ENCODE results near the gene IFIT3. TPM values are rescaled to one million over a fixed set of nuclear protein-coding genes. Genes with fewer than 3 reads are reported as not detected.
"Not testable (repeated sequence)": the region's sequence is repeated elsewhere in the genome, so short reads cannot be mapped to it uniquely, and the experiment has no call there.

IFIT3 gene
- total and polyA plus RNA-seq, 2 donors (not counting 1 experiment from before 2014, with no cell fraction given): 1.5 to 4.2 TPM

DNA sequence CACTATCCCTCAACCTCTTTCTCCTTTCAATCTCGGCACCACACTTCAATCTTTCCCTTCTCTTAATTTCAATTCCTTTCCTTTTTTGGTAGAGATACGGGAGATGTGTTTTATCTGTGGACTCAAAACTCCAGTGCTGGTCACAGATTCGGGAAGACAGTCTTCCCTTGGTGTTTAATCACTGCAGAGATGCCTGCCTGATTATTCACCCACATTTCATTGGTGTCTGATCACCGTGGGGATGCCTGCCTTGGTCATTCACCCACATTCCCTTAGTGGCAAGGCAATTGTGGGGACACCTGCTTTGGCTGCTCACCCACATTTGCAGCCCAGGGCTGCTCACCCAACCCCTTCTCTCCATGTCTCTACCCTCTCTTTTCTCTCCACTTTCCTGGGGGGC, 42.5 kb upstream of the IFIT3 start:
- H3K4me3 Mint-ChIP-seq; H3K4me2 ChIP-seq (replicated peaks; ENCODE audit: low read depth, low read length, poor library complexity, severe bottlenecking); intact Hi-C loops (cut with micrococcal nuclease); H3K4me3 ChIP-seq (ENCODE audit: control extremely low read depth in 1 of 5, extremely low read depth in 1 of 5, insufficient read depth in 1 of 5, low read depth in 2 of 5, low read length in 4 of 5); H3K9ac ChIP-seq (ENCODE audit: low read length); H3K4me1 Mint-ChIP-seq; H3K9me3 ChIP-seq (ENCODE audit: control extremely low read depth in 1 of 3, control insufficient read depth in 2 of 3, insufficient read depth in 1 of 3, low read length in 2 of 3); POLR2A ChIA-PET; H3K4me1 ChIP-seq (ENCODE audit: control insufficient read depth in 2 of 2, insufficient read depth in 2 of 2, low read length in 2 of 2); H3K27ac Mint-ChIP-seq; H3K36me3 ChIP-seq (replicated peaks in 1 of 2; ENCODE audit: control extremely low read depth in 1 of 2, control insufficient read depth in 1 of 2, extremely low read depth in 1 of 2, insufficient read depth in 2 of 2, low read length in 1 of 2); H3K79me2 ChIP-seq (ENCODE audit: control insufficient read depth, insufficient read depth, low read length); H3K27me3 ChIP-seq (replicated peaks in 1 of 4; ENCODE audit: control extremely low read depth in 1 of 4, control insufficient read depth in 3 of 4, insufficient read depth in 4 of 4, low read length in 3 of 4); H4K20me1 ChIP-seq (ENCODE audit: control insufficient read depth, insufficient read depth, low read length, poor library complexity, severe bottlenecking); DNase-seq; H3K9me3 Mint-ChIP-seq (ENCODE audit: insufficient read depth); H2AFZ ChIP-seq (ENCODE audit: insufficient read depth, low read depth, low read length, poor library complexity, severe bottlenecking); ATAC-seq (ENCODE audit: low read depth); H3K27me3 Mint-ChIP-seq; H3K27ac ChIP-seq (ENCODE audit: low read length in 2 of 2): not testable (repeated sequence)
- CTCF ChIA-PET: interaction anchor here (0.7 kb wide), 1 partner anchor 87 kb away, joined by 3 read pairs; no protein-coding TSS in a partner anchor
- 100% methylated on average over 2 of the region's 4 CpGs for WGBS (ENCODE audit: insufficient coverage)

DNA sequence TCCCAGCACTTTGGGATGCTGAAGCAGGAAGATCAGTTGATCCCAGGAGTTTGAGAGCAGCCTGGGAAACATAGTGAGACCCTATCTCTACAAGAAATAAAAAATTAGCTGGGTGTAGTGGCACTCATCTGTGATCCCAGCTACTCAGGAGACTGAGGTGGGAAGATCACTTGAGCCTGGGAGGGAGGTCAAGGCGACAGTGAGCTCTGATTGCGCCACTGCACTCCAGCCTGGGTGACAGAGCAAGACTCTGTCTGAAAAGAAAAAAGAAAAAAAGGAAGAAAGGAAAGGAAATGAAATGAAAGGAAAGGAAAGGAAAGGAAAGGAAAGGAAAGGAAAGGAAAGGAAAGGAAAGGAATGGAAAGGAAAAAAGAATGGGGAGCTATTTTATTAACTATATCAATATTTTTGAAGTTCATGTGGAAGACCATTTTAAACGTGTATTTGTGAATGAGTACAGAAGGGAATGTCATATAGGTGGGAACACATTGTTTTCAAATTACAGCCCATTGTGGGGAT, 33.0 kb upstream of the IFIT3 start:
- no peak overlapping the region for H3K4me3 Mint-ChIP-seq

More for the DNA sequence above, 33.0 kb upstream of the IFIT3 start:
- H3K4me2 ChIP-seq (replicated peaks; ENCODE audit: low read depth, low read length, poor library complexity, severe bottlenecking): no peak overlapping the region
- peaks cover 26% of the 10 kb centered on the region for H3K4me1 Mint-ChIP-seq
- H3K79me2 ChIP-seq (ENCODE audit: control insufficient read depth, insufficient read depth, low read length): peaks cover 17% of the 10 kb centered on the region
- no peaks in the 10 kb centered on the region for H4K20me1 ChIP-seq (ENCODE audit: control insufficient read depth, insufficient read depth, low read length, poor library complexity, severe bottlenecking)
- H3K4me1 ChIP-seq (ENCODE audit: control insufficient read depth in 2 of 2, insufficient read depth in 2 of 2, low read length in 2 of 2): peaks cover 21 to 23% of the 10 kb centered on the region in 2 donors
- no peak overlapping the region for H2AFZ ChIP-seq (ENCODE audit: insufficient read depth, low read depth, low read length, poor library complexity, severe bottlenecking)
- intact Hi-C loops (cut with micrococcal nuclease): no loop called here
- 86% methylated on average over 1 of the region's 3 CpGs for WGBS (ENCODE audit: insufficient coverage)
- no peak overlapping the region for H3K9ac ChIP-seq (ENCODE audit: low read length)
- H3K36me3 ChIP-seq (replicated peaks in 1 of 2; ENCODE audit: control extremely low read depth in 1 of 2, control insufficient read depth in 1 of 2, extremely low read depth in 1 of 2, insufficient read depth in 2 of 2, low read length in 1 of 2): no peaks in the 10 kb centered on the region
- H3K27me3 ChIP-seq (replicated peaks in 1 of 4; ENCODE audit: control extremely low read depth in 1 of 4, control insufficient read depth in 3 of 4, insufficient read depth in 4 of 4, low read length in 3 of 4): no peaks in the 10 kb centered on the region
- DNase-seq (no peak), ATAC-seq (ENCODE audit: low read depth) (no peak)
- no peak overlapping the region for H3K27ac ChIP-seq (ENCODE audit: low read length in 2 of 2)
- no peak overlapping the region for H3K27ac Mint-ChIP-seq
- CTCF ChIA-PET: interaction anchor here (0.8 to 2.8 kb wide), 3 partner anchors 74 to 122 kb away, joined by 3 to 15 read pairs (median 3); no protein-coding TSS in a partner anchor
- H3K4me3 ChIP-seq (ENCODE audit: control extremely low read depth in 1 of 5, extremely low read depth in 1 of 5, insufficient read depth in 1 of 5, low read depth in 2 of 5, low read length in 4 of 5): no peak overlapping the region
- H3K9me3 ChIP-seq (ENCODE audit: control extremely low read depth in 1 of 3, control insufficient read depth in 2 of 3, insufficient read depth in 1 of 3, low read length in 2 of 3): peaks cover 2 to 9% (median 3%) of the 10 kb centered on the region in 3 donors
- POLR2A ChIA-PET: no interaction called here
- no peaks in the 10 kb centered on the region for H3K9me3 Mint-ChIP-seq (ENCODE audit: insufficient read depth)
- no peaks in the 10 kb centered on the region for H3K27me3 Mint-ChIP-seq
- TF ChIP-seq EZH2 (IDR thresholded peaks at IDR 0.05; ENCODE audit: borderline replicate concordance, insufficient read depth, low read depth, low read length, poor library complexity, severe bottlenecking): no peak
- TF ChIP-seq, protein P1, sequence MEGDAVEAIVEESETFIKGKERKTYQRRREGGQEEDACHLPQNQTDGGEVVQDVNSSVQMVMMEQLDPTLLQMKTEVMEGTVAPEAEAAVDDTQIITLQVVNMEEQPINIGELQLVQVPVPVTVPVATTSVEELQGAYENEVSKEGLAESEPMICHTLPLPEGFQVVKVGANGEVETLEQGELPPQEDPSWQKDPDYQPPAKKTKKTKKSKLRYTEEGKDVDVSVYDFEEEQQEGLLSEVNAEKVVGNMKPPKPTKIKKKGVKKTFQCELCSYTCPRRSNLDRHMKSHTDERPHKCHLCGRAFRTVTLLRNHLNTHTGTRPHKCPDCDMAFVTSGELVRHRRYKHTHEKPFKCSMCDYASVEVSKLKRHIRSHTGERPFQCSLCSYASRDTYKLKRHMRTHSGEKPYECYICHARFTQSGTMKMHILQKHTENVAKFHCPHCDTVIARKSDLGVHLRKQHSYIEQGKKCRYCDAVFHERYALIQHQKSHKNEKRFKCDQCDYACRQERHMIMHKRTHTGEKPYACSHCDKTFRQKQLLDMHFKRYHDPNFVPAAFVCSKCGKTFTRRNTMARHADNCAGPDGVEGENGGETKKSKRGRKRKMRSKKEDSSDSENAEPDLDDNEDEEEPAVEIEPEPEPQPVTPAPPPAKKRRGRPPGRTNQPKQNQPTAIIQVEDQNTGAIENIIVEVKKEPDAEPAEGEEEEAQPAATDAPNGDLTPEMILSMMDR (IDR thresholded peaks at IDR 0.05): no peak
